HG03558 (cell line): ENCODE results near the gene OR2T11.
"Not testable (repeated sequence)": the region's sequence is repeated elsewhere in the genome, so short reads cannot be mapped to it uniquely, and the experiment has no call there.

Source experiments
- ATAC-seq: cut with Tn5 transposase; IDR thresholded peaks from one replicate; pipeline ENCODE4 v1.9.1; 2021; ENCODE audit warnings: moderate number of reproducible peaks; ENCODE audit not compliant: unreplicated experiment; ENCODE audit errors: extremely low read depth

Gene OR2T11, protein sequence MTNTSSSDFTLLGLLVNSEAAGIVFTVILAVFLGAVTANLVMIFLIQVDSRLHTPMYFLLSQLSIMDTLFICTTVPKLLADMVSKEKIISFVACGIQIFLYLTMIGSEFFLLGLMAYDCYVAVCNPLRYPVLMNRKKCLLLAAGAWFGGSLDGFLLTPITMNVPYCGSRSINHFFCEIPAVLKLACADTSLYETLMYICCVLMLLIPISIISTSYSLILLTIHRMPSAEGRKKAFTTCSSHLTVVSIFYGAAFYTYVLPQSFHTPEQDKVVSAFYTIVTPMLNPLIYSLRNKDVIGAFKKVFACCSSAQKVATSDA

DNA sequence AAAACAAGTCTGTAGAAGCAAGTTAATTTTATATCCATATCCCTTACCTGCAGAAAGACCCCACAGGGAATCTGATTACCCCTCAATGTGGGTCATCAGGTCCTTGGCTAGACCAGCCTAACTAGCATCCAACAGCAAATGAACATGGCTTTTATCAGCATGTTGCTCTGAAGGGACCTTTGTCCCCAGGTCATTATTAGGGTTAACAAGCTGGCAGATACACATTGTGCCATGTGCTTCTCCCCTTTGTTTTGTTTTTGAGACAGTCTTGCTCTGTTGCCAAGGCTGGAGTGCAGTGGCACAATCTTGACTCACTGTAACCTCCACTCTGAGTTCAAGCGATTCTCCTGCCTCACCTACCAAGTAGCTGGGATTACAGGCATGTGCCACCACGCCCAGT, at the start of gene OR2T11:
OR2T11 (minus strand) TSS at position 101 of the 400 bp plus-strand sequence. CDS start 7,963 bp downstream, outside the sequence.
- not testable (repeated sequence) for ATAC-seq

DNA sequence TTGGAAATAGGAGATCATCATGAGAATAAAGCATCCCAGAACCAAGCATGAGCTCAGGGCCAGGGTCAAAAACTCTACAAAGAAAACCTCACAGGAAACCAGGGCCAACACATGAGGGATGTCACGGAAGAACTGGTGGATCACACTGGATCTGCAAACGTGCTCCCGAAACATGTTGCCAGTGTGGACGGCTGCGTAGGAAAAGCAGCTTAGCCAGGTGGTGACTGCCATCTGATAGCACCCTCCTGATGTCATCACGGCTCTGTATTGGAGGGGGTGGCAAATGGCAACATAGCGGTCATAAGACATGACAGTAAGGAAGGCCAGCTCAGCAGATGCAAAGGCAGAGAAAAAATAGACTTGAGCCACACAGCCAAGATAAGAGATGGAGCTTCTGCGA, 46.8 kb upstream of the OR2T11 start:
- ATAC-seq, result no peak

DNA sequence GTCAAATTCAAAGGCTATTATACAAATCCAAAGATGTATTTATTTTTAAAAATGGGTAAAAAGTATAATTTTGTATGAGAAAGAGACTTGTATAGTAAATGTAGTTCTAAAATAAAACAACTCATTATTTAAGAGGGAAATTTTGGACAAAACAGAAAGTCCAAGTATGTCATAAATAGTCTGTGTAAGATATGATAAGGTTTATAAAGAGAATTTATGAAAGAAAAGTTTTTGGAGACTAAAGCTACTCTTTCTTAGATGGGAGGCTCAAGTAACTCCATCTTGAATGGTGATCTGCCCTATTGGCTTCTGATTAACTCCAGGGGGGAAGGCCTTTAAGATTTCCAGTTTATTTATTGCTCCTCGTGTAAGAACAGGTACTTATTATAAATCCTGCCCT, 35.1 kb upstream of the OR2T11 start:
- no peak for ATAC-seq

DNA sequence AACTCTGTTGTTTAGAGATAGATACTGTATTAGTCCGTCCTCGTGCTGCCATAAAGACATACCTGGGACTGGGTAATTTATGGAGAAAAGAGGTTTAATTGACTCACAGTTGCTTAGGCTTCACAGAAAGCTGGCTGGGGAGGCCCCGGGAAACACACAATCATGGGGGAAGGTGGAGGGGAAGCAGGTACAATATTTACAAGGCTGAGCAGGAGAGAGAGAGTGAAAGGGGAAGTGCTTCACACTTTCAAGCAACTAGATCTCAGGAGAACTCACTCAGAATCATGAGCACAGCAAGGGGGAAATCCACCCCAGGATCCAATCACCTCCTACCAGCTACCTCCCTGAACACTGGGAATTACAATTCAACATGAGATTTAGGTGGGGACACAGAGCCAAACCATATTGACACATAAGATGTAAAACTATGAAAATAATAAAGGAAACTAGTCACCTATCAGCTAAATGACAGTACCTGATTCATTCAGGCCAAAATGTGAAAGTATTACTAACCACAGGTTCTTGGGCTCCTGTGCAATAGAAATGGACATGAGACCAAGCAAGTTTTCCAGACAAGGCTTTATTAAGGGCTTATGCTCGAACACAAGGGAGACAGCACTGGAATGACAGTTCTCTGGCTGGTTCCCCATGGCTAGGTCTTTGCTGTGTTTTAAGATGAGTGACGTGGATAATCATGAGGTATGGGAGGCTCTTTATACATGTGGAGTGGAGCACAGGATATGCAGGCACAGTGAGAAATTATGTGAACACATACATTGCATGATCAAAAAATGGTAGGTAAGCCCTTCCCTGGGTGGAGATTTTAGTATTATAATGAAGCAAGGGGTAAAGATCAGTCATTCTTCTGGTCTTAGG, 28.8 kb upstream of the OR2T11 start:
- ATAC-seq, result peak; percentile 83

DNA sequence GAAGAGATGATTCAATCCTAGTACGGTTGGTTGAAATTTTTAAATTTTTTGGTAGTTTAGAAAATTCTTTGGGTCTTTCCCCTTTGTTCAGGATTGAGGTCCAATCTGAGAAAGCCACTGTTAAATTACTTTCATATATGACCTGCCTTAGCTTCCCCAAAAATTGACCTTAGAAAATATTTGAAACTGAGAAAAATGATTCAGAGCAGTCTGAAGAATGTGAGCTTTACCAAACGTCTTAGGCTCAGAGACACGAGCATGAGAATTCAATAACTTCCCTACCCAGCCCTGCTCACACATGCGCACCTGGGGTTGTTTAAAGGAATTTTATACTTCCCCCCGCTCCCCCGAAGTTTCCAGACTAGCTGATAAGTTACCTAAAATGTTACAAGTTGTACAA, 21.9 kb upstream of the OR2T11 start:
- not testable (repeated sequence) for ATAC-seq

DNA sequence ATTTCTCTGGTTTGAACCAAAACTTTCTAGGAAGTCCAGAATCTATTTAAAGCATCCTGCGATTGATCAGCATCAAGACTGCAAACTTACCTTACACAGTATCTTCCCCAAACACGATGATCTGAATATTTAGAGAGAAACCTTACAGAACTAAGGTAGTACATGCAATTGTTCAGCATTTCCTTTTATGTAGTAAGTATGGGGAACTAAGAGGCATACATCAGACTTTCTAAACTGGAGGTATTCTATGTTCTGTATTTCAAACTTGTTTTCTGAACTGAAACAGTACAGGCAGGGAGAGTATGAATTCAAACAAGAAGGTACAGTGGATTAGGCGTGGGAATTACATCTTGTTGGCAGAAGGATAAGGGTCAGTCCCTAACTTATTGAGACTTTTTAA, 20.5 kb upstream of the OR2T11 start, which contains the start of gene OR2T27:
OR2T27 (minus strand) TSS at position 175 of the 400 bp plus-strand sequence. CDS start 4,644 bp downstream, outside the sequence.
- ATAC-seq, result peak; percentile 40

DNA sequence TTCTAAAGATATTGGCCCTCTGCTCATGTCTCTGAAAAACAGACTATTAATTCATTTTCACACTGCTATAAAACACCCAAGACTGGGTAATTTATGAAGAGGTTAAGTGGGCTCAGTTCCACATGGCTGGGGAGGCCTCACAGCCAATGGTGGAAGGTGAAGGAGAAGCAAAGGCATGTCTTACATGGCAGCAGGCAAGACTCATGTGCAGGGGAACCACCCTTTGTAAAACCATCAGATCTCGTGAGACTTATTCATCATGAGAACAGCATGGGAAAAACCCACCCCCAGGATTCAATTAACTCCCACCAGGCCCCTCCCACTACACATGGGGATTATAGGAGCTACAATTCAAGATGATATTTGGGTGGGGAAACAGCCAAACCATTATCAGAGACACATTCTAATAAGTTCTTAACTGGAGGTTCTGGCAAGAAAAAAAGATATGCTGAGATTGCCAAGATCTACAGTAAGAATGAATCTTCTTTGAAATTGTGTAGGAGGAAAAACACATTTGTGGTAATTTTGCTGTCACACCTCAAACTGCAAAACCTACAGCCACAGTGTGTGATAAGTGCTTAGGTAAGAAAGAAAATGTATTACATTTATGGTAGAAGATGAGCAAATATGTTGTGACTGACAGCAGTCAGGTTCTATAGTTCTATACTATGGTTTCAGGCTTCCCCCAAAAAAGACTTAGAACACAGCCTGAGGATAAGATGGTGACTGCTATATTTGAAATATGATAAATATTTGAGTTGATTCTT, 14.1 kb upstream of the OR2T11 start:
- ATAC-seq, result not testable (repeated sequence)

DNA sequence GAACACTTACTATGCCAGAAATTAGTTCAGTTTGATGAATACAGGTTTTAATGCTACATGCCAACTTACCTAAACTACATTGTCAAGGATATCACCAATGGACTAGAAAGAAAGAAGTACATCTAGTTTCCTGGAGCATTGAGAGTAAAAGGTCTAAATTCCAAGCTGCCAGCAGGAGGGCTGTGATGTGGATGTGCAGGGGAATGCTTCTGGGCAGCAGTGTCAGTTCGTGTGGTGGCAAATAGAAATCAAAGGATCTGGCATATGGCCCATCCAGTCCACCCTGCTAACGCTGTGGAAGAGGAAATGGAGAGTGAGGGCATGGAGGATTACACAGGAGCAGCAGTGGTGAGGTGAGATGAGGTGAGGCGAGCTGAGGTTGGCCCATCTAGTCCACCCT, 10.3 kb upstream of the OR2T11 start, which contains the start of gene OR2T35:
OR2T35 (minus strand) TSS at position 101 of the 400 bp plus-strand sequence. CDS start 6,020 bp downstream, outside the sequence.
- not testable (repeated sequence) for ATAC-seq

DNA sequence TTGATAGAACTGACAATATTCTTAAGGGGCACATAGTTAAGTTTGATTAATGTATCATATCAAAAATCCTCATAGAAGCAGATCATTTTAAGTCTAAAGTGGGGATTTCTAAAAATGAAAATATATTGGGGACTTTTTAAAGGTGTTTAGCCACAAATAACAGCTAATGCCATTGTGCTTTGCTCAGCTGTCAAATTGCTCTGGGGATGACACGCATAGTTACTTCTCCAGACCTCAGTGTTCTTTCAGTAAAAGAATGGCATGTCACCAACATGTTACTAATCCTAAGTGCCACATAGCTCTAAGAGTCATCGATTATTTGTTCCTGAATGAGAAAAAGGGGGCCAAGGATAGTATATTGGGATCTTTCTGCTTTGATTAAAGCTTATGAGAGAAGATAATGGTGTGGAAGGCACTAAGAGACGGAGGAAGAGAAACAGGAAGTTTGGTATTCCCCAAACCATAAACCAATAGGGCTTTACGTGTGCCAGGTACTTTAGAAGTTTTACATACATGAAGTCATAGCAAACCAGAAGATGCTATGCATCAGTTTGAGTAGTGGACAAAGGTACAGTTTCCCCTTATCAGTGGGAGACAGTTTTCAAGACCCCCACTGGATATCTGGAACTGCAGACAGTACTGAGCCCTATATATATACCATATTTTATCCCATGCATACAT, 8.2 kb upstream of the OR2T11 start:
- peak; percentile 47 for ATAC-seq

DNA sequence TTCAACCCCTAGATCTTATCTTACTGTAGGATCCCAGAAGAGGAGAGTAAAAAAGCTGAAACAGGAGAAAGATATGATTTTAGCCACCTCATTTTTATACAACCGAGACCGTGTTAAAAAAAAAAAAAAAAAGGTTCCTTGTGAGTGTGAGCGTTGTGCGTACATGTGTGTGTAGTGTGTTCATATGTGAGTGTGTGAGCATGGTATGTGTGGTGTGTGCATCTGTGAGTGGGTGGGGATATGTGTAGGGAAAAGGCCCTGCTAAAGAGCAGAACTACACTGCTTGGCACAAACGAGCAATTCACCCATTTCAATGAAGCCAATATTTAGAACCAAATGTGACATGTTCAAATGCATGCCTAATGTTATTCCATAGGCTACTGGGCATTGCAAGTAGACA, 6.7 kb upstream of the OR2T11 start:
- ATAC-seq, result peak; percentile 1

DNA sequence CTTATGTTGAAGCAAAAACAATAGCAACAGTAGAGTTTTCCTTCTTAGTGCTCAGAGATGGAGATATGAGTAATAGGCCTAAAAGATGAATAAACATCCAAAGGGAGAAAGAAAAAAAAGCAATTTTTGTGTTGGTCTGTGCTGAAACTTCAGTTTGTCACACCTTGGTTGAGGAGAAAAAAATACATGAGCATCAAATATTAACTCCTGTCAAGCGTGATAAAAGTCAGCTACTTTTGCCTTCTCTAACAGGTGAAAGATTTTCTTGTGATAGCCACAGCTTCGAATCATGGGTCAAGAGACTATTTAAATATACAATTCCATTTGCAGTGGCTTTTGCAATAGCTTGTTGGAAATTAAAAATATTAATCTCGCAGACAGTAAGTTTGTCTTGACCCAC, 6.0 kb upstream of the OR2T11 start:
- ATAC-seq, result peak; percentile 24

DNA sequence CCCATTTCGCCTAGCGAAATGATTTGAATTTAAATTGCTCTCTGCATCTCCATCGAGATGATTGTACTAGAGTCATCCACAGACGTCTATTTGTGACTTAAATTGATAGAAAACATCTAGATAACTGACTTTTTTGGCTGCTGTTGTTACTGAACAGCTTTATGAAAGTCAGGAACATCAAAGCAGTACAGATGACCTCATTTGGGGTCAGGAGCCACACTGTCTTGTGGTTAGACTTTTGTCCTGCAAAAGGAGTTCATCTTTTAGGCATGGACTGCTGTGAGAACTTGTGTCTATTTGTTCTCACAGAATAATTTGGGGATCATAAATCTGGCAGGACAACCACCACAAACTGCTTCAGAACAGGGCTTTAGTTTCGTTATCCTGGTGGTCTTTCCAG, 4.8 kb upstream of the OR2T11 start:
- peak; percentile 26 for ATAC-seq

DNA sequence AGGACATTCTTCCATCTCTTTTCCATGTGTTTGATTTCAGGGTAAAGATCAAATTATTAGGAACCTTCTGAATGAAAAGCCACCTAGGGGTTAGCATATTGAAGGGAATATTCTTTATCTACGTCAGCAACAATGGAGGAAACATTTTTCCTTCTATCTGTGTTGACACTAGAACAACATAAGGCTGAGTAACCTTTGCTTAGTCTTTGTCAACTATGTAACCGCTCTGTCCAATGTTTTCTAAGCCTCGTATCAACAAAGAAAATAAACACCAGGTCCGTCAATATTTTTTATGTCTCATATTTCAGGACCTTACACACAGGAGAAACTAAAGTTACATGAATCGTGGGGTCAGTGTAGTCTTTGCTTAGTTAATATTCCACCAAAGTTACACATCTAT, 1.7 kb upstream of the OR2T11 start:
- not testable (repeated sequence) for ATAC-seq

DNA sequence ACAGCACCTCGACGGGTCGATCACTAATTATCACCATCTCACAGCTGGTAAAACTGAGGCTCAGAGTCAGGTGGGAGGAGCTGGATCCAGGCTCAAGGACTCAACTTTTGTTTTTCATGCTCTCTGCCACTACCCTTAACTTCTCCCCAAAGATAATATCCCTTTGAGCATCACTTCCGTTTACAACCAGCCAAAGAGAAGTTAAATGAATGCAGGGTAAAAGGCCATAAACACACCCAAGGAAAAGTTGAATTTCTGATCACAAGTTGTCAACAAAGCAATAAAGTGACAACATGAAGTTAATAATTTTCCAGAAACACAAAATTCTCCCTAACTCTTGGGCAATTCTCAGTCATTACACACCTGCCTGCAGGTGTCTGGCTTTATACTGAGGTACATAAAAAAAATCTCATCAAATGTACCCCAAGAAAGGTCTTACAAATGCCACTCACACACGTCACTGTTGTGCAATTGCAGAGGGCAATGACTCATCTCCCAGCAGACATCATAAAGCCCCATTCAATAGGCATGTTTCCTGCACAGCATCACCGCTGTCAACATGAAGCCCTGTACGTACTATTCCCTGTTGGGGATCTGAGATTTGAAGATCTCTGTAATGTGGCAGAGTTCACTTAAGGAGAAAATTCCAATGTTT, 3.4 kb downstream of the OR2T11 start:
- no peak for ATAC-seq

DNA sequence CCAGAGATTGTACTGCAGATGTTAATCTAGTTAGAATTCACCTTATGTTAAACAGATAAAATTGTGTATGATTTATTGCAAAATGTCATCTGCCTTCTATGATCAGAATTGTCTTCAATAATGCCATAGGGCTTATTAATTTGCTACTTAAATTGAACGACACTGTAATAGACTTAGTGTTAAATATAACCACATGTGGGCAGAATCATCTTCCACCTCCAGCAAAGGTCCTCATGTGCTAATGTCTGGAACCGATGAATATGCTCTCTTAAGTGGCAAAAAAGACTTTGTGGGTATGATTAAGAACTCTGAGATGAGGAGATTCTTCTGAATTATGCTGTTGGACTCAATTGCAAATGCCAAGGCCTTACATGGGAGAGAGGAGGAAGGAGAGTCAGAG, 4.3 kb downstream of the OR2T11 start:
- ATAC-seq, result no peak

DNA sequence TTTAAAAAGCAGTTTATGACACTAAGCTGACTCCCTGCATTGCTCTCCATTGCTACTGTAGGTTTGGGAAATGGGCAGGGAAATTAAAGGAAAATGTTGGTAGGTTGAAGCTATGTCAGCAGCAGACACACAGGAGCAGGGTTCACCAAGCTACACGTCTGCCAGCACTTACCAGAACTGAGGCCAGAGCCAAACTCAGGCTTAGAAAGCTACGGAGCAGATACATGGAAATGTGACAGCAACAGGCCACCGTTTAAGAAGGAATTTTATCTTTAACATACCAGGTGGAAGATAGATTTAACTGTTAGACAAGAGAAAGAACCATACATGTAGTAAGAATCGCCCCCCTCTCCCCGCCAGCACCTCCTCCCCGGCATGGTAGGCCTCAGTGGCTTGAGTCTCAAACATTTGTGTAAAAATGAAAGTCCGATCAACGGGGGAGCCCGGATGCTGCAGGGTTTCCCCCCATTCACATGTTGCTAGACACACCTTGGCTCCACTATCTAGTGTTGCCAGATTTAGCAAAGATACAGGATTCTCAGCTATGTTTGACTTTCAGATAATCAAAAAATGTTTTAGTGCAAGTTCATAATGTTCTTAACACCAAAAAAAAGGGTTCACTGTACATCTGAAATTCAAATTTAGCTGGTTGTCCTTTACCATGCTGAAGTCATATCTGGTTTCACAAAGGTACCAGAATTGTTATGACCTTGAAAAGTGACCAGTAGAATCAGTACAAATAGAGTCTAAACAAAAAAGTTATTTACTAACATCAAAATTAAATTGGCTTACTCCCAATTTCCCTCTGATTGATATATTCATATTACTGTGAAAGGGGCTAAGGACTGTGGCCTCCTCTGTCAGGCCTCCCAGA, 6.7 kb downstream of the OR2T11 start:
- peak; percentile 65 for ATAC-seq

DNA sequence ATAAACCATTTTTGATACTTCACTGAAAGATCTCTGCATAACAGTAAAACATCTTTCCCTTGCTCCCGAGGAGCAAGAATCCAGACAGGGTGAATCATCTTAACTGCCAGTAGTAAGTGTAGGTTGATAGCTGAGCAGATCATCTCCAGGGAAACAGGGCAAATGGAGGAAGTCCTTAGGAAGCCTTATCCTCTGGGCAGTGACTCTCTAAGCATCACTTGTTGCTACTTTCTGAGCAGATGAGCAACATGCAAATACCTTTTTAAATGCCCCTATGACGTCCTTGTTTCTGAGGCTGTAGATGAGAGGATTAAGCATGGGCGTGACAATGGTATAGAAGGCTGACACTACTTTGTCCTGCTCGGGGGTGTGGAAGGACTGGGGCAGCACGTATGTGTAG, 8.9 kb downstream of the OR2T11 start:
- no peak for ATAC-seq

DNA sequence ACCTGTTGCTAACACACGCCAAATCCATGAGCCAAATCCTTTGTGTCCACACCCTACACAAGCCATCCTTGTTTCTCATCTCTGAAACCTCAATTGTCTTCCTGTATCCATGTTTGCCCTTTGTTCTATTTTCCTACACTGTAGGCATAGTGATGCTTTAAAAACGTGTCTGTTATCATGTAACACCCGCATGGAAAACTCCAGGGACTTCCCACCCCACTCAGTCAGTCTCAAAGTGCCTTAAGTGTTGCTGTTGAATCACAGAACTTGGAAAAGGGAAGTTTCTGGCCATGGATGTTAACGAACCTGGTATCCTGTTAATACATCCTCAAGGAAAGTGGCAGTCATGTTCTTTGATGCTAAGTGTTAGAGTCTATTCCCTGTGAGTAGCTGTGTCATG, 9.7 kb downstream of the OR2T11 start:
- ATAC-seq, result no peak
